ENCODE data around the gene PRSS50. TPM values are rescaled to one million over a fixed set of nuclear protein-coding genes. Genes with fewer than 3 reads are reported as not detected.
"Not testable (repeated sequence)": the region's sequence is repeated elsewhere in the genome, so short reads cannot be mapped to it uniquely, and the experiment has no call there.

The PRSS50 gene
- total RNA-seq, 1 donor from 2014 or later: 0.22 TPM

- H3K4me1 ChIP-seq: no peaks in the 10 kb centered on the region
- intact Hi-C loops (cut with micrococcal nuclease): no loop called here
- no peak overlapping the region for H3K4me3 ChIP-seq
- DNase-seq: no peak
- H3K9me3 ChIP-seq (replicated peaks): peaks cover 4% of the 10 kb centered on the region
- no peaks in the 10 kb centered on the region for H3K27me3 ChIP-seq (ENCODE audit: low read depth)
- H3K36me3 ChIP-seq: no peaks in the 10 kb centered on the region
- no peak overlapping the region for H3K27ac ChIP-seq (replicated peaks)
- no peak for TF ChIP-seq CTCF (IDR thresholded peaks at IDR 0.05; ENCODE audit: borderline replicate concordance)
These were observed 25.4 kb upstream of the PRSS50 start for GRCh38 chr3:46742992-46743585.

- H3K9me3 ChIP-seq (replicated peaks); H3K4me3 ChIP-seq; H3K4me1 ChIP-seq; H3K27me3 ChIP-seq (ENCODE audit: low read depth); DNase-seq; H3K27ac ChIP-seq (replicated peaks); H3K36me3 ChIP-seq; intact Hi-C loops (cut with micrococcal nuclease): not testable (repeated sequence)
These were observed 21.9 kb upstream of the PRSS50 start for GRCh38 chr3:46739565-46739964.

- TF ChIP-seq CTCF (IDR thresholded peaks at IDR 0.05; ENCODE audit: borderline replicate concordance): no peak
- peaks cover 4% of the 10 kb centered on the region for H3K9me3 ChIP-seq (replicated peaks)
- peaks cover 17% of the 10 kb centered on the region for H3K27me3 ChIP-seq (ENCODE audit: low read depth)
- no peaks in the 10 kb centered on the region for H3K36me3 ChIP-seq
- H3K27ac ChIP-seq (replicated peaks): no peak overlapping the region
- DNase-seq: no peak
- intact Hi-C loops (cut with micrococcal nuclease): no loop called here
- peaks cover 6% of the 10 kb centered on the region for H3K4me1 ChIP-seq
- no peak overlapping the region for H3K4me3 ChIP-seq
These were observed 19.7 kb upstream of the PRSS50 start for GRCh38 chr3:46737329-46737731.

- intact Hi-C loops (cut with micrococcal nuclease): no loop called here
- Histone ChIP-seq H3K27ac (replicated peaks) (no peak overlapping the region), H3K4me3 (no peak overlapping the region), H3K27me3 (ENCODE audit: low read depth) (peaks cover 22% of the 10 kb centered on the region), H3K36me3 (no peaks in the 10 kb centered on the region), H3K9me3 (replicated peaks) (peaks cover 4% of the 10 kb centered on the region), H3K4me1 (peaks cover 6% of the 10 kb centered on the region)
- no peak for DNase-seq
- TF ChIP-seq CTCF (IDR thresholded peaks at IDR 0.05; ENCODE audit: borderline replicate concordance): no peak
These were observed 18.6 kb upstream of the PRSS50 start for GRCh38 chr3:46736006-46736872.

- intact Hi-C loops (cut with micrococcal nuclease): no loop called here
These were observed 17.1 kb upstream of the PRSS50 start for GRCh38 chr3:46734773-46735172.

More at GRCh38 chr3:46734773-46735172, 17.1 kb upstream of the PRSS50 start:
- peaks cover 22% of the 10 kb centered on the region for H3K27me3 ChIP-seq (ENCODE audit: low read depth)
- H3K4me3 ChIP-seq: no peak overlapping the region
- TF ChIP-seq CTCF (IDR thresholded peaks at IDR 0.05; ENCODE audit: borderline replicate concordance): no peak
- no peak for DNase-seq
- H3K27ac ChIP-seq (replicated peaks): no peak overlapping the region
- H3K4me1 ChIP-seq: peaks cover 6% of the 10 kb centered on the region
- peaks cover 4% of the 10 kb centered on the region for H3K9me3 ChIP-seq (replicated peaks)
- no peaks in the 10 kb centered on the region for H3K36me3 ChIP-seq

All from left ventricle myocardium inferior (tissue), 1 donor.